Erythroblast (primary cell): Measurements from ENCODE around the gene CTPS2.

Experiments used
- GATA1 ChIP-seq: IDR thresholded peaks from 2 replicates; pipeline ENCODE4 v1.6.1; 2011; ENCODE audit warnings: low read depth, mild to moderate bottlenecking, control low read depth, low read length, moderate library complexity
- POLR2A ChIP-seq: IDR thresholded peaks from 2 replicates; pipeline ENCODE4 v1.6.1; 2011; ENCODE audit warnings: mild to moderate bottlenecking, low read length

- TF ChIP-seq POLR2A (no peak), GATA1 (no peak)
Observed at GRCh38 chrX:16730450-16730849, 18.0 kb upstream of the CTPS2 start.
